Mesodermal cell (in vitro differentiated cells): Measurements from ENCODE around the gene IST1.
"Not testable (repeated sequence)": the region's sequence is repeated elsewhere in the genome, so short reads cannot be mapped to it uniquely, and the experiment has no call there.

Source experiments
- H3K27ac ChIP-seq: 2 replicates; pipeline ENCODE4 v1.7.0; 2013; ENCODE audit warnings: mild to moderate bottlenecking, low read depth, low read length, moderate library complexity; ENCODE audit not compliant: severe bottlenecking
- H3K36me3 ChIP-seq: 2 replicates; pipeline ENCODE4 v1.7.1; 2013; ENCODE audit warnings: mild to moderate bottlenecking, low read length, moderate library complexity; ENCODE audit not compliant: control insufficient read depth, insufficient read depth
- H3K4me1 ChIP-seq: one replicate; pipeline ENCODE4 v1.7.1; 2013; ENCODE audit warnings: mild to moderate bottlenecking, low read length; ENCODE audit not compliant: insufficient read depth, control insufficient read depth, poor library complexity, severe bottlenecking
- H3K4me3 ChIP-seq: 2 replicates; pipeline ENCODE4 v1.7.0; 2013; ENCODE audit warnings: low read length, control low read depth, mild to moderate bottlenecking; ENCODE audit not compliant: insufficient read depth, poor library complexity, severe bottlenecking; ENCODE audit errors: extremely low read depth
- H3K9me3 ChIP-seq: 2 replicates; pipeline ENCODE4 v1.7.1; 2013; ENCODE audit warnings: mild to moderate bottlenecking, low read length, moderate library complexity; ENCODE audit not compliant: control insufficient read depth
- WGBS, 2 experiments: methylation state at CpG; one replicate each; pipeline ENCODE4 v1.1.5; 2013; ENCODE audit warnings: missing lambda C conversion rate in 2 of 2; ENCODE audit not compliant: insufficient coverage in 2 of 2; 5-methylcytosine and 5-hydroxymethylcytosine counted together

IST1 gene

DNA sequence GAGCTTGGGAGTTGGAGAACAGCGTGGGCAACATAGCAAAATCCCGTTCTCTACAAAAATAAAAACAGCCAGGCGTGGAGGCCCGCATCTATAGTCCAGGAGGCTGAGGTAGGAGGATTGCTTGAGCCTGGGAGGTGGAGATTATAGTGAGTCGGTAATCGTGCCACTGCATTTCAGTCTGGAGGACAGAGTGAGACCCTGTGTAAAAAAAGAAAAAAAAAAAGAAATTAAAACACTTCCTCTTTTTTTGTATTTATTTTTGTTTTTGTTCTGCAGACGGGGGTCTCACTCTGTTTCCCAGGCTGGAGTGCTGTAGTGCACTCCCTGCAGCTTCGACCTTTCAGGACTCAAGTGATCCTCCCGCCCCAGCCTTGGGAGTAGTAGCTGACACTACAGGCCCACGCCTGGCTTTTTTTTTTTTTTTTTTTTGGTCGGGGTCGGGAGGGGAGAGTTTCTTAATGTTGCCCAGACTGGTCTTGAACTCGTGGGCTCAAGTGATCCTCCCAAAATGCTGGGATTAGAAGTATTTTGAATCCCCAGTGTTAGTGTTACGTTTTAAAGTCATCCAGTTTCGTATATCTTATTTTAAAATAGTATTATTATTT lies 1.5 kb downstream of the IST1 start:
- H3K4me1 ChIP-seq = peaks cover 6% of the 10 kb centered on the region
- H3K27ac ChIP-seq = no peak overlapping the region
- 62 to 76% methylated on average over 3 to 4 of the region's 15 CpGs for WGBS, 2 experiments
- peaks cover 29% of the 10 kb centered on the region for H3K36me3 ChIP-seq
- peak overlapping the region; percentile 100 for H3K4me3 ChIP-seq
- H3K9me3 ChIP-seq = no peaks in the 10 kb centered on the region

DNA sequence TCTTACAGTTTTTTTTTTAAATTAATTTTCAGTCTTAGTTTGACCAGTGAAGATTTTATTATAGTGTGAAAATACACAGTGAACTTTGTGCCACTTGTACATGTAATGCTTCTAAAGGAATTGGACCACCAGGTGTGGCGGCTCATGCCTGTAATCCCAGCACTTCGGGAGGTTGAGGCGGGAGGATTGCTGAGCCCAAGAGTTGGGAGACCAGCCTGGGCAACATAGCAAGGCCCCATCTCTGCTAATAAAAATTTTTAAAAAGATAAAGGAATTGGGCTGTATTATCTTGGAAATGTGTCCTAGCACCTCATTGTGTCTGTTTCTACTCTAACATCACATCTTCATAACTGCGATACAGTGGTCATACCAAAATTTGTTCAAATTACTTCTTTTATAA lies 3.8 kb downstream of the IST1 start:
- H3K27ac ChIP-seq = no peak overlapping the region
- H3K4me1 ChIP-seq = peaks cover 5% of the 10 kb centered on the region
- no peaks in the 10 kb centered on the region for H3K9me3 ChIP-seq
- no peak overlapping the region for H3K4me3 ChIP-seq
- WGBS, 2 experiments = 100% methylated on average over 2 to 3 of the region's 4 CpGs
- peaks cover 42% of the 10 kb centered on the region for H3K36me3 ChIP-seq

DNA sequence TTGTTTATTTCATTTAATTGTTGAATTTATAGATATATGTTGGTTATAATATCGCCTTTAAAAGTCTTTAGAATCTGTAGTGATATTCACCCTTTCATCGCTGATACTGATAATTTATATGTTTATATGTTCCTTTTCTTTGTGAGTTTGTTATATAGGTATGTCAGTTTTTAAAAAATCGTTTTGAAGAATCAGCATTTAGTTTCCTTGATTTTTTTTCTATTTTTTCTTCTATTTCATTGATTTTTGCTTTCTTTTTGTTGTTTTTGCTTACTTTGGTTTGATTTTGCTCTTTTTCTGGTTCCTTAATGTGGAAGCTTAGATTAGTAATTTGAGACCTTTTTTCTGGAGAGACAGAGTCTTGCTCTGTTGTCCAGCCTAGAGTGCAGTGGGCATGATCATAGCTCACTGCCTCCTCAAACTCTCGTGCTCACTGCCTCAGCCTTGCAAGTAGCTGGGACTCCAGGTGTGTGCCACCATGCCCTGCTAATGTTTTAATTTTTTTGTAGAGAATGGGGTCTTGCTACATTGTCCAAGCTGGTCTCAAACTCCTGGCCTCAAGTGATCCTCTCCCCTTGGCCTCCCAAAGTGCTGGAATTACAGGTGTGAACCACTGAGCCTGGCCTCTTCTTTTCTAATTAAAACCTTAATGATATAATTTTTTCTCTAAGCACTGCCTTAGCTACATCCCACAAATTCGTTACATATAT lies 7.5 kb downstream of the IST1 start:
- 89 to 100% methylated on average over 1 of the region's 5 CpGs for WGBS, 2 experiments
- Histone ChIP-seq H3K36me3 (peaks cover 33% of the 10 kb centered on the region), H3K9me3 (no peaks in the 10 kb centered on the region), H3K4me1 (peaks cover 5% of the 10 kb centered on the region), H3K4me3 (no peak overlapping the region), H3K27ac (no peak overlapping the region)

DNA sequence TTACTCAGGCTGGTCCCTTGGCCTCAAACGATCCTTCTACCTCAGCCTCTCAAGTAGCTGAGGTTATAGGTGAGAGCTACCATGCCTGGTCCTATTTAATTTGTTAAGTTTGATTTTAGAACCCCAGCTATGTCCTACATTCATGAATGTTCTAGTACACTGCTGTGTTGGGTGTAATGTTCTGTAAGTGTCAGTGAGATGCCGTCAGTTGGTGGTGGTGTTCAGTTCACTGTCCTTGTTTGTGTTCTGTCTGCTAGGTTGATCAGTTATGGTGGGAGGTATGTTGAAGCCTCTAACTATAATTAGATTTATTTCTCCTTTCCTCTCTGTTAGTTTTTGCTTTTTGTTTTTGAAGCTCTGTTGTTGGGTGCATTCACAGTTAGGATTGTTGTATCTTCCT lies 8.3 kb downstream of the IST1 start:
- Histone ChIP-seq H3K27ac (no peak overlapping the region), H3K4me3 (no peak overlapping the region), H3K9me3 (no peaks in the 10 kb centered on the region), H3K36me3 (peaks cover 31% of the 10 kb centered on the region), H3K4me1 (peaks cover 5% of the 10 kb centered on the region)
- 100% methylated on average over 1 of the region's 2 CpGs; no CpG with 5 or more reads in 1 of the 2 experiments for WGBS, 2 experiments

DNA sequence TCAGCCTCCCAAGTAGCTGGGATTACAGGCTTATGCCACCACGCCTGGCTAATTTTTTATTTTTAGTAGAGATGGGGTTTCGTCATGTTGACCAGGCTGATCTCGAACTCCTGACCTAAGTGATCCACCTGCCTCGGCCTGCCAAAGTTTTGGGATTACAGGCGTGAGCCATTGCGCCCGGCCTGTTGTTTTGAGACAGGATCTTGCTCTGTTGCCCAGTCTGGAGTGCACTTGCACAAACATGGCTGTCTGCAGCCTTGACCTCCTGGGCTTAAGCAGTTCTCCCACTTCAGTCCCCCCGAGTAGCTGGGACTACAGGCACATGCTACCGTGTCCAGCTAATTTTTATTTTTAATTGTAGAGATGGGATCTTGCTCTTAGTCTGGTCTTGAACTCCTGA lies 8.9 kb downstream of the IST1 start:
- H3K36me3 ChIP-seq = peaks cover 33% of the 10 kb centered on the region
- WGBS, 2 experiments = 87 to 94% methylated on average over 3 to 7 of the region's 9 CpGs

DNA sequence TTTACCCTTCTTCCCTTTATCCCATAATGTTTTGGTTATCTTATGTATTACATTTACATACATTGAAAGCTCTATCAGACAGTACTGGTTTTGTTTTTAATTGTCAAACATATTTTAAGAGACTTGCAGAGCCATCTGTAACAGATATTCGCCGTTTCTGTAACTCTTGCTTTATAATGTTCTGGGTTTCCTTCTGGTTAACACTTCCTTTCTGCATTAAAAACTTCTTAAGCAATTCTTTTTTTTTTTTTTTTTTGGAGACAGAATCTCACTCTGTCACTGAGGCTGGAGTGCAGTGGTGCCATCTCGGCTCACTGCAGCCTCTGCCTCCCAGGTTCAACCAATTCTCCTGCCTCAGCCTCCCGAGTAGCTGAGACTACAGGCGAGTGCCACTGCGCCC lies 10.4 kb downstream of the IST1 start:
- H3K4me1 ChIP-seq, H3K9me3 ChIP-seq, H3K27ac ChIP-seq, H3K4me3 ChIP-seq: not testable (repeated sequence)
- 85 to 98% methylated on average over 4 of the region's 6 CpGs for WGBS, 2 experiments
- H3K36me3 ChIP-seq = peaks cover 35% of the 10 kb centered on the region

More for the DNA sequence above, 8.9 kb downstream of the IST1 start:
- Histone ChIP-seq H3K4me1 (peaks cover 5% of the 10 kb centered on the region), H3K9me3 (no peaks in the 10 kb centered on the region), H3K4me3 (no peak overlapping the region), H3K27ac (no peak overlapping the region)

DNA sequence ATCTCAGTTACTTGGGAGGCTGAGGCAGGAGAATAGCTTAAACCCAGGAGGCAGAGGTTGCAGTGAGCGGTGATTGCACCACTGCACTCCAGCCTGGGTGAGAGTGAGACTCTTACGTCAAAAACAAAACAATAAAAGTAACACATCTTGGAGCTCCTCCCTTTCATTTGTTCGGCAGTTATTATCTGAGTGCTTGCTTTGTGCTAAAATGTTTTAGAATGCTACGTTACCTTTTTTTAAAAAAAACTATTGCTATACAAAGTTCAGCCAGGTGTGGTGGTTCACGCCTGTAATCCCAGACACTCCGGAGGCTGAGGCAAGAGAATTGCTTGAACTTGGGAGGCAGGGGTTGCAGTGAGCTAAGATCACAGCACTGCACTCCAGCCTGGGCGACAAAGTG lies 15.8 kb downstream of the IST1 start:
- peaks cover 63% of the 10 kb centered on the region for H3K36me3 ChIP-seq
- WGBS, 2 experiments = 84 to 100% methylated on average over 1 to 3 of the region's 7 CpGs
- H3K4me3 ChIP-seq = no peak overlapping the region
- H3K27ac ChIP-seq = no peak overlapping the region
- peaks cover 2% of the 10 kb centered on the region for H3K9me3 ChIP-seq
- no peaks in the 10 kb centered on the region for H3K4me1 ChIP-seq

DNA sequence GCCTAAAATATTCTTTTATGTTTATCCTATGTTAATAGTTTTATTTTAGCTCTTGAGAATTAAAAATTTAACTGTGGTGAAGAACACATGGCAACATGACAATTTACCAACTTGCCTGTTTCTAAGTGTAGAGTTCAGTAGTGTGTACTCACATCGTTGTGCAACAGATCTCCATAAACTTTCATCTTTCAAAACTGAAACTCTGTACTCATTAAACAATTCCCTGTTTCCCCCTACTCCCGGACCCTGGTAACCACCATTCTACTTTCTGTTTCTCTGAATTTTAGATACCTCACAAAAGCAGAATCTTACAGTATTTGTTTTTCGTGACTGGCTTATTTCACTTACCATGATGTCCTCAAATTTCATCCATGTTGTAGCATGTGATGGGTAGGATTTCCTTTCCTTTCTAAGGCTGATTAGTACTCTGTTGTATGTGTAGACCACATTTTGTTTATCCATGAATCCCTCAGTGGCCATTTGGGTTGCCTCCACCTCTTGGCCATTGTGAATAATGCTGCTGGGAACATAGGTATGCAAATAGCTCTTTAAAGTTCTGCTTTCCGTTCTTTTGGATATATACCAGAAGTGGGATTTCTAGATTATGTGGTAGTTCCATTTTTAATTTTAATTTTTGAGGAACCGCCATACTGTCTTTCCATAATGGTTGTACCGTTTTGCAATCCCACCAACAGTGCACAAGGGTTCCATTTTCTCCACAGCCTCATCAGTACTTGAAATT lies 17.4 kb downstream of the IST1 start:
- no peak overlapping the region for H3K4me3 ChIP-seq
- peaks cover 3% of the 10 kb centered on the region for H3K9me3 ChIP-seq
- peaks cover 78% of the 10 kb centered on the region for H3K36me3 ChIP-seq
- H3K4me1 ChIP-seq = no peaks in the 10 kb centered on the region
- no peak overlapping the region for H3K27ac ChIP-seq
- 91 to 100% methylated on average over 1 to 4 of the region's 6 CpGs for WGBS, 2 experiments

DNA sequence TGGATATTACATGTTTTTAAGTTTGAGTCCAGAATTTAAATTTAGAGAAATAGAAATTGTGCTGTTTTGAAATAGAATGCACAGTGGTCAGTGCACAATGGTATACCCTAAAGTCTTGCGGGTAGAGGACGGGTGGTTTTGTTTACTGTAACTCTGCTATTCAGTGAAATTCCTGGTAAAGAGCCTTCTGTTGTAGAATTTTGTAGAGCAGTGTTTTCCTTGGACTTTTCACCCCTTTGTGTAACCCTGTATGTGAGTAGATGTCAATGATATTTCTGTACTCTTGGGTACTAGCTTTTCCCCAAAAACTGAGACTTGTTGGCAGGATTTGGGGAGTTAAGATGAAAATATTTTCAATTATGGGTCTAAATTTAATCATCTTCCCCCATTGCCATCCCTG lies 19.5 kb downstream of the IST1 start:
- Histone ChIP-seq H3K27ac (no peak overlapping the region), H3K36me3 (peaks cover 79% of the 10 kb centered on the region)

DNA sequence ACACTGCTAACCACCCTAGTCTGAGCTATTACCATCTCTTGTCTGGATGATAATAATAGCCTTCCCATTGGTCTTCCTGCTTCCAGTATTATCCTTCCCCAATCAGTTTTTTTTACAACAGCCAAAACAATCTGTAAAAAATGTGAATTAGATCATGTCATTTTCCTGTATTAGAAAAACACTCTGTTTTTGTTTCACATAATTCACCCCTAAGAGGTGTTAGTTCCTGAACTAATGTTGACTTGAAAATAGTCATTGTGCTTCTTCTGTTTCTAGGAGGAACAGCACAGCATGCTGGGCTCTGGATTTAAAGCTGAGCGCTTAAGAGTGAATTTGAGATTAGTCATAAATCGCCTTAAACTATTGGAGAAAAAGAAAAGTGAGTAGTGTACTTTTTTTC lies 20.0 kb downstream of the IST1 start:
- Histone ChIP-seq H3K9me3 (peaks cover 13% of the 10 kb centered on the region), H3K36me3 (peaks cover 85% of the 10 kb centered on the region), H3K4me3 (no peak overlapping the region), H3K4me1 (no peaks in the 10 kb centered on the region), H3K27ac (no peak overlapping the region)
- 100% methylated on average over 1 of the region's 2 CpGs; no CpG with 5 or more reads in 1 of the 2 experiments for WGBS, 2 experiments

More for the DNA sequence above, 19.5 kb downstream of the IST1 start:
- H3K4me1 ChIP-seq = no peaks in the 10 kb centered on the region
- H3K9me3 ChIP-seq = peaks cover 13% of the 10 kb centered on the region
- no peak overlapping the region for H3K4me3 ChIP-seq
- WGBS, 2 experiments = 92 to 100% methylated on average over 2 of the region's 2 CpGs
